Fibroblast of lung (primary cell): ENCODE measurements around the gene KIAA1191. TPM values are rescaled to one million over a fixed set of nuclear protein-coding genes. Genes with fewer than 3 reads are reported as not detected.

Experiments used
- DNase-seq, 2 donors: peaks; one replicate each; pipeline versions ENCODE4 v3.0.0 to v3.0.0-alpha.2; 2010; ENCODE audit warnings: low read depth in 2 of 2
- H2AFZ ChIP-seq: 2 replicates; pipeline ENCODE4 v1.5.1; 2012; ENCODE audit warnings: low read length, control low read depth, inconsistent platforms
- H3K27ac ChIP-seq: 2 replicates; pipeline ENCODE4 v1.5.1; 2011; ENCODE audit warnings: low read length, control low read depth; ENCODE audit not compliant: insufficient read depth
- H3K27me3 ChIP-seq: 2 replicates; pipeline ENCODE4 v1.5.1; 2011; ENCODE audit warnings: mild to moderate bottlenecking, low read length; ENCODE audit not compliant: control insufficient read depth, insufficient read depth
- H3K36me3 ChIP-seq: 2 replicates; pipeline ENCODE4 v1.5.1; 2011; ENCODE audit warnings: low read length; ENCODE audit not compliant: control insufficient read depth, insufficient read depth
- H3K4me1 ChIP-seq: 2 replicates; pipeline ENCODE4 v1.5.1; 2011; ENCODE audit warnings: low read length; ENCODE audit not compliant: control insufficient read depth, insufficient read depth; ENCODE audit errors: extremely low read depth
- H3K4me2 ChIP-seq: 2 replicates; pipeline ENCODE4 v1.5.1; 2011; ENCODE audit warnings: low read length, control low read depth; ENCODE audit not compliant: insufficient read depth; ENCODE audit errors: extremely low read depth
- H3K4me3 ChIP-seq, 4 experiments: fragments of 200-600 bp in 1 of 4; sonication (generic) in 1 of 4; replicated peaks in 1 of 4; 2 replicates each; pipeline ENCODE4 v1.5.1; 2011 to 2016; ENCODE audit warnings: low read length in 4 of 4, low read depth in 3 of 4, mild to moderate bottlenecking in 3 of 4, control low read depth in 2 of 4, inconsistent platforms in 1 of 4, mixed read lengths in 1 of 4; ENCODE audit not compliant: insufficient read depth in 1 of 4; ENCODE audit errors: control extremely low read depth in 1 of 4
- H3K79me2 ChIP-seq: 2 replicates; pipeline ENCODE4 v1.5.1; 2012; ENCODE audit warnings: mild to moderate bottlenecking, low read length, inconsistent platforms; ENCODE audit not compliant: control insufficient read depth, insufficient read depth
- H3K9ac ChIP-seq: 2 replicates; pipeline ENCODE4 v1.5.1; 2011; ENCODE audit warnings: mild to moderate bottlenecking, low read length, control low read depth; ENCODE audit not compliant: insufficient read depth
- H3K9me3 ChIP-seq: 2 replicates; pipeline ENCODE4 v1.5.1; 2012; ENCODE audit warnings: low read depth, low read length; ENCODE audit not compliant: control insufficient read depth, insufficient read depth
- H4K20me1 ChIP-seq: 2 replicates; pipeline ENCODE4 v1.5.1; 2011; ENCODE audit warnings: low read length; ENCODE audit not compliant: control insufficient read depth, insufficient read depth; ENCODE audit errors: extremely low read depth
- CTCF ChIP-seq, 2 donors: IDR thresholded peaks in 1 of 2; conservative IDR thresholded peaks in 1 of 2; 1 replicate in 1 of 2; 2 replicates in 1 of 2; pipeline ENCODE4 v1.5.1; 2011 to 2012; ENCODE audit warnings: low read length in 2 of 2, control low read depth in 1 of 2, inconsistent platforms in 1 of 2, low read depth in 1 of 2, mild to moderate bottlenecking in 1 of 2
- EZH2 ChIP-seq: IDR thresholded peaks from 2 replicates; pipeline ENCODE4 v1.5.1; 2012; ENCODE audit warnings: low read length, control low read depth, mild to moderate bottlenecking; ENCODE audit errors: missing control alignments
- polyA plus RNA-seq, 2 donors: library from polyadenylated mRNA; depleted of rRNA in 1 of 2; stranded (reverse) in 1 of 2; unstranded in 1 of 2; fragments of >200 nt; gene quantifications; 2 replicates each; pipeline ENCODE4 v1.2.1, GENCODE V29; 2011 to 2012; ENCODE audit warnings: missing spikeins in 1 of 2
- total RNA-seq: library from RNA; depleted of rRNA; stranded (reverse); fragments of >200 nt; gene quantifications from 2 replicates; pipeline ENCODE4 v1.2.1, GENCODE V29; 2014

The KIAA1191 gene
- total and polyA plus RNA-seq, 2 donors (not counting 1 experiment from before 2014, with no cell fraction given): 89.5 to 101 TPM

DNA sequence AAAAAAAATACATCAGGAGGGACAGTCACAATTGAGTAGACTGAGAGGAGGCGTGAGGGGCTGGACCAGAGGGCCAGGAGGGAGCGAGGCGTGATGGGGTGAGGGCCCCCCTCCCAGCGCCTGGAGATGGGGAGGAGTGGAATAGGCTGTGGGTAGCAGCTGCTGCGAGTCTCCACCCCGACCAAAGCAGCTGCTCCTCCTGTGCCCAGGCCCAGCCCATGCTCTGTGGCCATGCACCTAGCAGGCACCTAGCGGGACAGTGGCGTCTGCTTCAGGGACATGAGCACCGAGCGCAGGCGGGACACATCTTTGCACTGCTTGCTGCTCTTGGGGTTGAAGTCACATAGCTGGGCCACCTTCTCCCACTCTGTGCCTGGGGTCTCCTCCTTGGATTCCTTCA, 31.0 kb upstream of the KIAA1191 start:
- peaks cover 6% of the 10 kb centered on the region for H3K4me1 ChIP-seq
- H2AFZ ChIP-seq: no peak overlapping the region
- H3K27me3 ChIP-seq: no peaks in the 10 kb centered on the region
- H3K4me3 ChIP-seq: no peak overlapping the region
- no peak overlapping the region for H3K9ac ChIP-seq
- no peak overlapping the region for H3K27ac ChIP-seq
- H3K4me2 ChIP-seq: no peak overlapping the region
- H3K9me3 ChIP-seq: no peaks in the 10 kb centered on the region
- peaks cover 10% of the 10 kb centered on the region for H3K79me2 ChIP-seq
- no peak for DNase-seq
- TF ChIP-seq CTCF (conservative IDR thresholded peaks at IDR 0.05 in 1 of 2, IDR thresholded peaks at IDR 0.05 in 1 of 2; ENCODE audit: low read depth in 1 of 2, low read length in 2 of 2): no peak
- peaks cover 8% of the 10 kb centered on the region for H3K36me3 ChIP-seq
- H4K20me1 ChIP-seq: no peaks in the 10 kb centered on the region

DNA sequence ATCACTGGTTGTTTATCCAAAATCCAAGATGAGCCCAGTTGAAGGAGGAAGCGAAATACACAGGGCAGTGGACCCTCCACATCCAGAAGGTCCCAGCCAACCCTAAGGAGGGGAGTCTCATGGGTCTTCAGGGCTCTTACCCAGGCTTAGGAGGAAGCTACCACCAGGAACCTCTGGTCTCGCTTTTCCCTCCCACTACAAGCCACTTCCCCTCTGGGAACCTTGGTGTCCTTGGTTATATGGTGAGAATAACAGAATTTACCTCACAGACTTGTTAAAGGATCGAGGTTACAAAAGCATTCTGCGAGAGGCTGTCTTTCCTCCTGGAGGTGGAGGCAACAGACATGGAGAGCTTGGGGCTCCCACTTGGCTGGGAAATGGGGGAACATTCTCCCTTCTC, 30.4 kb upstream of the KIAA1191 start:
- Histone ChIP-seq H2AFZ (no peak overlapping the region), H3K36me3 (peaks cover 7% of the 10 kb centered on the region)

DNA sequence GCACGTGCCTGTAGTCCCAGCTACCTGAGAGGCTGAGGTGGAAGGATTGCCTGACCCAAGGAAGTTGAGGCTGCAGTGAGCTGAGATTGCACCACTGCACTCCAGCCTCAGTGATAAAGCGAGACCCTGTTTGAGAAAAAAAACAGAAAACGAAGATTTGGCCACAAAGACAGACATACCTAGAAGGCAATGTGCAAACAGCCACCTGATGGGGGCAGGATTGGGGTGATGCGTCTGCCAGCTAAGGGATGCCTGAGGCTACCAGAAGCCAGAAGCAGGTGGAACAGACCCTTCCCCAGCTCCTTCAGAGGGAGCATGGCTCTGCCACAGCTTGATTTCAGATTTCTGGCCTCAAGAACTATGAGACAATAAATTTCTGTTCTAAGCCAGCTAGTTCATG, 29.9 kb upstream of the KIAA1191 start:
- peaks cover 10% of the 10 kb centered on the region for H3K36me3 ChIP-seq
- no peak overlapping the region for H3K9ac ChIP-seq
- DNase-seq: no peak
- H3K4me3 ChIP-seq: no peak overlapping the region
- no peaks in the 10 kb centered on the region for H3K9me3 ChIP-seq
- no peak overlapping the region for H3K27ac ChIP-seq
- no peaks in the 10 kb centered on the region for H4K20me1 ChIP-seq
- H2AFZ ChIP-seq: no peak overlapping the region
- H3K4me1 ChIP-seq: peaks cover 13% of the 10 kb centered on the region
- H3K27me3 ChIP-seq: no peaks in the 10 kb centered on the region
- peaks cover 20% of the 10 kb centered on the region for H3K79me2 ChIP-seq
- TF ChIP-seq CTCF (conservative IDR thresholded peaks at IDR 0.05 in 1 of 2, IDR thresholded peaks at IDR 0.05 in 1 of 2; ENCODE audit: low read depth in 1 of 2, low read length in 2 of 2) (no peak), EZH2 (no peak)
- no peak overlapping the region for H3K4me2 ChIP-seq

More for the DNA sequence above, 30.4 kb upstream of the KIAA1191 start:
- Histone ChIP-seq H3K27me3 (no peaks in the 10 kb centered on the region), H3K4me3 (no peak overlapping the region), H3K27ac (no peak overlapping the region), H3K79me2 (peaks cover 15% of the 10 kb centered on the region), H3K4me2 (no peak overlapping the region), H3K9ac (no peak overlapping the region), H3K9me3 (no peaks in the 10 kb centered on the region), H4K20me1 (no peaks in the 10 kb centered on the region), H3K4me1 (peaks cover 10% of the 10 kb centered on the region)
- DNase-seq: no peak
- TF ChIP-seq CTCF (conservative IDR thresholded peaks at IDR 0.05 in 1 of 2, IDR thresholded peaks at IDR 0.05 in 1 of 2; ENCODE audit: low read depth in 1 of 2, low read length in 2 of 2): no peak
- no peak for TF ChIP-seq EZH2
